HFF-Myc (cell line): ENCODE data around the gene SETD2.

Source experiments
- DNase-seq: peaks from one replicate; pipeline ENCODE4 v3.0.0-alpha.2; 2011; ENCODE audit warnings: low read depth; ENCODE audit errors: extremely low read depth
- H3K4me3 ChIP-seq: replicated peaks from 2 replicates; pipeline ENCODE4 v1.5.1; 2011; ENCODE audit warnings: low read depth, mild to moderate bottlenecking, control low read depth, low read length
- TF ChIP-seq, protein P1 (sequence below): IDR thresholded peaks from 2 replicates; pipeline ENCODE4 v1.5.1; 2012; ENCODE audit warnings: mild to moderate bottlenecking, low read depth, low read length, control low read depth; ENCODE audit errors: missing control alignments

Gene SETD2

DNA sequence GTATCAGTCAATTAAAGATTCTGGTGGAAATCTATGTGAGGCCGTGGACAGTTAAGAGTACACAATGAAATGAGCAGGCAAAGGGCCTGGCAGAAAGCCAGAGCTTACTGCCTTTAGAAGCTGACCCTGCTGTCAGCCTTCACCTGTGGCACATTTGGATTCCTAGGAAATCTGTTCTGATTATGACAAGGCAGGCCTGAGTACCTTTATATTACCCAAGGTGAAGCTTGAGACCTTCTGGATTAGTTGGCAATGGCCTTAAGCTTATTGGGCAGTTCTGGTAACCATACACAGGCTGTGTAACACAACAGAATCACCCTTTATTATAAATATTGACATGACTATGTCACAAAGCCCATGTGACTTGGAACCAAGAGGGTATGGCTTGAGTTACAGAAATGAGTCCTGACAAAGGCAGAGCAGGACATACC, 141.3 kb downstream of the SETD2 start:
- TF ChIP-seq, protein P1, sequence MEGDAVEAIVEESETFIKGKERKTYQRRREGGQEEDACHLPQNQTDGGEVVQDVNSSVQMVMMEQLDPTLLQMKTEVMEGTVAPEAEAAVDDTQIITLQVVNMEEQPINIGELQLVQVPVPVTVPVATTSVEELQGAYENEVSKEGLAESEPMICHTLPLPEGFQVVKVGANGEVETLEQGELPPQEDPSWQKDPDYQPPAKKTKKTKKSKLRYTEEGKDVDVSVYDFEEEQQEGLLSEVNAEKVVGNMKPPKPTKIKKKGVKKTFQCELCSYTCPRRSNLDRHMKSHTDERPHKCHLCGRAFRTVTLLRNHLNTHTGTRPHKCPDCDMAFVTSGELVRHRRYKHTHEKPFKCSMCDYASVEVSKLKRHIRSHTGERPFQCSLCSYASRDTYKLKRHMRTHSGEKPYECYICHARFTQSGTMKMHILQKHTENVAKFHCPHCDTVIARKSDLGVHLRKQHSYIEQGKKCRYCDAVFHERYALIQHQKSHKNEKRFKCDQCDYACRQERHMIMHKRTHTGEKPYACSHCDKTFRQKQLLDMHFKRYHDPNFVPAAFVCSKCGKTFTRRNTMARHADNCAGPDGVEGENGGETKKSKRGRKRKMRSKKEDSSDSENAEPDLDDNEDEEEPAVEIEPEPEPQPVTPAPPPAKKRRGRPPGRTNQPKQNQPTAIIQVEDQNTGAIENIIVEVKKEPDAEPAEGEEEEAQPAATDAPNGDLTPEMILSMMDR, result no peak
- DNase-seq, result no peak
- H3K4me3 ChIP-seq, result no peak overlapping the region

- TF ChIP-seq, protein P1, result no peak
- DNase-seq, result no peak
- no peak overlapping the region for H3K4me3 ChIP-seq
These were observed 143.6 kb downstream of the SETD2 start for GRCh38 chr3:47020311-47020710.

- TF ChIP-seq, protein P1, result no peak
- no peak overlapping the region for H3K4me3 ChIP-seq
- DNase-seq, result no peak
These were observed 144.7 kb downstream of the SETD2 start for GRCh38 chr3:47019201-47019600.

DNA sequence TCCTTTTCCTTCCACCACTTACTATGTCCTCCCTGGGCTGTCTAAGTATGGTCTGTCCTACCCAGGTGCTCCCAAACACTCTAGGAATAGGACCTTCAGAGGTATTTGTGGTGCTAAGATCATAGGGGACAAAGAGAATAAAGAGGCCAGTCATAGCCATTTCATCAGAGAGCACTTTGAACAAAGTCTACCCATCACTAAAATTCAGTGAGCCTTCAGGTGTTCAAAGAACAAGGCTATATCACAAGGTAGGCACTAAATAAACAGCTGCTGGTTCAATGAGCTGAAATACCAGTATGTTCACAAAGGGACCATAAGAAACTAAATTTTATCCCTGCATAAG, 145.7 kb downstream of the SETD2 start:
- H3K4me3 ChIP-seq, result no peak overlapping the region
- TF ChIP-seq, protein P1, result no peak
- no peak for DNase-seq

DNA sequence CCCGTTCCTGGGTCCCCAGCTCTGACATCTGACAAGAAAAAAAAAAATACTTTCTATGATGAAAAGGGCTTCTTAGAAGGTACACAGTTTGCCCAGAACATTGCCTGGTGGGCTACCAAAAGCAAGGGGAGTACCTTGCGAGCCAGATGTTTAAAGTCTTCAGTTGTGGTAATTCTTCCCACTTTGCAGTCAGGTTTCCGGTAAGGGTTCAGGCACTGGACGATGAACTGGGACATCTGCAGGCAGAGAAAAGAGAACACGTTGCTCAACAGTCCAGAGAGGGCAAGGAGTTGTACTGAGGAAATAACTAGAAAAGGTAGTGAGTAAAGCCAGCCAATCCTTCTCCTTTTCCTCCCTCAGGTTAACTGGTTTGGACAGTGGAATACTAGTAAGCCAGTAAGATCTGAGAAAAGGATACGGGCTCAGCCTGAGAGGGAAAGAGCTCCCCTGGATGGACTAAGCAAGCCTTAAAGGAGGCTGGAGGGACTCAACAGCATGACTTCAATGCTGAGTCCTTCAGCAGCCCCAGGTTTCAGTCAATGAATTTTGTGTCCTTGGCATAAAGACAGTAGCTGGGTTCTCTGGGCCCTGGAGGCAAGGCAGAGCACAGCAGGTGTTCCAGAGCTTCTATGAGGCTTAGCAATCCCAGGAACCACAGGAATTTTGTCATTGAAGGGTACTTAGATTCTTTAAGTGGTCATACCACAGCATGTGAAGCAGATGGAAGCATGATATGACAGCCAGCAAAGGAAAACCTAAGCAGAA, 146.2 kb downstream of the SETD2 start:
- TF ChIP-seq, protein P1, result no peak
- no peak for DNase-seq

GRCh38 chr3:47016934-47017435, 146.9 kb downstream of the SETD2 start:
- no peak for DNase-seq
- no peak overlapping the region for H3K4me3 ChIP-seq
- TF ChIP-seq, protein P1, result no peak

More for the DNA sequence above, 146.2 kb downstream of the SETD2 start:
- no peak overlapping the region for H3K4me3 ChIP-seq
